ENCODE results near the gene TMEM154.
A peak's percentile ranks its signal among the peaks of the same experiment; 100 is the strongest.

The TMEM154 gene

GRCh38 chr4:152678841-152679240 is 956 bp downstream of the TMEM154 start:
- H3K4me3 ChIP-seq (replicated peaks; ENCODE audit: low read depth, low read length) = peak overlapping the region; percentile 67
- no peak for DNase-seq (ENCODE audit: low read depth)
- no peak for TF ChIP-seq CTCF (IDR thresholded peaks at IDR 0.05; ENCODE audit: low read length, missing control alignments)

- H3K4me3 ChIP-seq (replicated peaks; ENCODE audit: low read depth, low read length) = no peak overlapping the region
- DNase-seq (ENCODE audit: low read depth) = no peak
- no peak for TF ChIP-seq CTCF (IDR thresholded peaks at IDR 0.05; ENCODE audit: low read length, missing control alignments)
Observed at GRCh38 chr4:152677117-152677516, 2.7 kb downstream of the TMEM154 start.

- no peak for DNase-seq (ENCODE audit: low read depth)
- no peak for TF ChIP-seq CTCF (IDR thresholded peaks at IDR 0.05; ENCODE audit: low read length, missing control alignments)
- H3K4me3 ChIP-seq (replicated peaks; ENCODE audit: low read depth, low read length) = no peak overlapping the region
Observed at GRCh38 chr4:152676052-152676854, 3.5 kb downstream of the TMEM154 start.

- no peak for TF ChIP-seq CTCF (IDR thresholded peaks at IDR 0.05; ENCODE audit: low read length, missing control alignments)
- H3K4me3 ChIP-seq (replicated peaks; ENCODE audit: low read depth, low read length) = no peak overlapping the region
- no peak for DNase-seq (ENCODE audit: low read depth)
Observed at GRCh38 chr4:152674359-152674758, 5.4 kb downstream of the TMEM154 start.

- no peak for DNase-seq (ENCODE audit: low read depth)
- no peak for TF ChIP-seq CTCF (IDR thresholded peaks at IDR 0.05; ENCODE audit: low read length, missing control alignments)
- H3K4me3 ChIP-seq (replicated peaks; ENCODE audit: low read depth, low read length) = no peak overlapping the region
Observed at GRCh38 chr4:152673489-152673888, 6.3 kb downstream of the TMEM154 start.

- no peak for TF ChIP-seq CTCF (IDR thresholded peaks at IDR 0.05; ENCODE audit: low read length, missing control alignments)
- no peak for DNase-seq (ENCODE audit: low read depth)
- H3K4me3 ChIP-seq (replicated peaks; ENCODE audit: low read depth, low read length) = no peak overlapping the region
Observed at GRCh38 chr4:152672206-152673092, 7.3 kb downstream of the TMEM154 start.

Measured in fibroblast of pulmonary artery (primary cell).